ENCODE results near the gene FCMR.

Gene FCMR

GRCh38 chr1:206957639-206958038 lies 35.9 kb upstream of the FCMR start:
- Histone ChIP-seq H3K9me3 (ENCODE audit: control extremely low read depth in 1 of 5, control insufficient read depth in 4 of 5, insufficient read depth in 2 of 5, low read depth in 1 of 5, low read length in 4 of 5) (no peaks in the 10 kb centered on the region), H3K27ac (ENCODE audit: insufficient read depth in 1 of 2, low read depth in 1 of 2, low read length in 2 of 2, poor library complexity in 1 of 2, severe bottlenecking in 2 of 2) (no peak overlapping the region), H3K4me1 (ENCODE audit: control extremely low read depth in 1 of 4, control insufficient read depth in 4 of 4, insufficient read depth in 4 of 4, low read length in 3 of 4) (peaks cover 0 to 35% (median 14%) of the 10 kb centered on the region in 4 experiments), H3K4me3 (ENCODE audit: control insufficient read depth in 1 of 7, extremely low read depth in 1 of 7, insufficient read depth in 4 of 7, low read depth in 2 of 7, low read length in 6 of 7) (no peak overlapping the region), H3K27me3 (replicated peaks in 2 of 5; ENCODE audit: control insufficient read depth in 4 of 5, insufficient read depth in 5 of 5, low read length in 4 of 5) (no peaks in the 10 kb centered on the region), H3K36me3 (ENCODE audit: control insufficient read depth in 4 of 4, insufficient read depth in 4 of 4, low read length in 3 of 4) (no peaks in the 10 kb centered on the region)
- DNase-seq, result no peak
- POLR2A ChIA-PET, result no interaction called here
- CTCF ChIA-PET, result interaction anchor here (1.0 to 1.4 kb wide), 4 partner anchors 8 to 53 kb away, joined by 3 to 7 read pairs (median 4); partner anchors contain the start of gene PIGR
- 96% methylated on average over 5 of the region's 5 CpGs for WGBS (ENCODE audit: insufficient coverage)

- H3K9me3 ChIP-seq (ENCODE audit: control extremely low read depth in 1 of 5, control insufficient read depth in 4 of 5, insufficient read depth in 2 of 5, low read depth in 1 of 5, low read length in 4 of 5), result no peaks in the 10 kb centered on the region
- CTCF ChIA-PET, result interaction anchor here (0.8 to 2.4 kb wide), 3 partner anchors 14 to 26 kb away, joined by 3 to 10 read pairs (median 7); partner anchors contain the start of gene FCAMR
- POLR2A ChIA-PET, result no interaction called here
- H3K4me1 ChIP-seq (ENCODE audit: control extremely low read depth in 1 of 4, control insufficient read depth in 4 of 4, insufficient read depth in 4 of 4, low read length in 3 of 4), result peaks cover 0 to 31% (median 9%) of the 10 kb centered on the region in 4 experiments
- H3K4me3 ChIP-seq (ENCODE audit: control insufficient read depth in 1 of 7, extremely low read depth in 1 of 7, insufficient read depth in 4 of 7, low read depth in 2 of 7, low read length in 6 of 7), result no peak overlapping the region
- H3K36me3 ChIP-seq (ENCODE audit: control insufficient read depth in 4 of 4, insufficient read depth in 4 of 4, low read length in 3 of 4), result no peaks in the 10 kb centered on the region
- no peak overlapping the region for H3K27ac ChIP-seq (ENCODE audit: insufficient read depth in 1 of 2, low read depth in 1 of 2, low read length in 2 of 2, poor library complexity in 1 of 2, severe bottlenecking in 2 of 2)
- WGBS (ENCODE audit: insufficient coverage), result 80% methylated on average over 9 of the region's 11 CpGs
- no peak for DNase-seq
- H3K27me3 ChIP-seq (replicated peaks in 2 of 5; ENCODE audit: control insufficient read depth in 4 of 5, insufficient read depth in 5 of 5, low read length in 4 of 5), result no peaks in the 10 kb centered on the region
Measured at GRCh38 chr1:206955476-206956451, 34.0 kb upstream of the FCMR start.

- Histone ChIP-seq H3K4me3 (ENCODE audit: control insufficient read depth in 1 of 7, extremely low read depth in 1 of 7, insufficient read depth in 4 of 7, low read depth in 2 of 7, low read length in 6 of 7) (no peak overlapping the region), H3K27ac (ENCODE audit: insufficient read depth in 1 of 2, low read depth in 1 of 2, low read length in 2 of 2, poor library complexity in 1 of 2, severe bottlenecking in 2 of 2) (no peak overlapping the region), H3K27me3 (replicated peaks in 2 of 5; ENCODE audit: control insufficient read depth in 4 of 5, insufficient read depth in 5 of 5, low read length in 4 of 5) (no peaks in the 10 kb centered on the region), H3K9me3 (ENCODE audit: control extremely low read depth in 1 of 5, control insufficient read depth in 4 of 5, insufficient read depth in 2 of 5, low read depth in 1 of 5, low read length in 4 of 5) (no peaks in the 10 kb centered on the region), H3K36me3 (ENCODE audit: control insufficient read depth in 4 of 4, insufficient read depth in 4 of 4, low read length in 3 of 4) (no peaks in the 10 kb centered on the region), H3K4me1 (ENCODE audit: control extremely low read depth in 1 of 4, control insufficient read depth in 4 of 4, insufficient read depth in 4 of 4, low read length in 3 of 4) (peaks cover 0 to 32% (median 9%) of the 10 kb centered on the region in 4 experiments)
- no peak for DNase-seq
- ChIA-PET POLR2A (no interaction called here), CTCF (interaction anchor here (0.7 to 2.4 kb wide), 7 partner anchors 13 to 43 kb away, joined by 3 to 10 read pairs (median 4); partner anchors contain the start of gene FCAMR)
- WGBS (ENCODE audit: insufficient coverage), result 83% methylated on average over 7 of the region's 10 CpGs
Measured at GRCh38 chr1:206954459-206955342, 33.0 kb upstream of the FCMR start.

GRCh38 chr1:206953626-206954025 lies 31.9 kb upstream of the FCMR start:
- H3K27me3 ChIP-seq (replicated peaks in 2 of 5; ENCODE audit: control insufficient read depth in 4 of 5, insufficient read depth in 5 of 5, low read length in 4 of 5), result no peaks in the 10 kb centered on the region
- H3K4me1 ChIP-seq (ENCODE audit: control extremely low read depth in 1 of 4, control insufficient read depth in 4 of 4, insufficient read depth in 4 of 4, low read length in 3 of 4), result peaks cover 0 to 43% (median 17%) of the 10 kb centered on the region in 4 experiments
- WGBS (ENCODE audit: insufficient coverage), result 95% methylated on average over 2 of the region's 2 CpGs
- POLR2A ChIA-PET, result no interaction called here
- CTCF ChIA-PET, result interaction anchor here (1.1 to 2.4 kb wide), 4 partner anchors 12 to 31 kb away, joined by 3 to 7 read pairs (median 4); partner anchors contain the start of gene FCAMR
- DNase-seq, result no peak
- no peak overlapping the region for H3K4me3 ChIP-seq (ENCODE audit: control insufficient read depth in 1 of 7, extremely low read depth in 1 of 7, insufficient read depth in 4 of 7, low read depth in 2 of 7, low read length in 6 of 7)
- no peaks in the 10 kb centered on the region for H3K9me3 ChIP-seq (ENCODE audit: control extremely low read depth in 1 of 5, control insufficient read depth in 4 of 5, insufficient read depth in 2 of 5, low read depth in 1 of 5, low read length in 4 of 5)
- H3K27ac ChIP-seq (ENCODE audit: insufficient read depth in 1 of 2, low read depth in 1 of 2, low read length in 2 of 2, poor library complexity in 1 of 2, severe bottlenecking in 2 of 2), result no peak overlapping the region
- H3K36me3 ChIP-seq (ENCODE audit: control insufficient read depth in 4 of 4, insufficient read depth in 4 of 4, low read length in 3 of 4), result no peaks in the 10 kb centered on the region

GRCh38 chr1:206953126-206953525 lies 31.4 kb upstream of the FCMR start:
- WGBS (ENCODE audit: insufficient coverage), result 100% methylated on average over 3 of the region's 3 CpGs
- POLR2A ChIA-PET, result no interaction called here
- Histone ChIP-seq H3K27me3 (replicated peaks in 2 of 5; ENCODE audit: control insufficient read depth in 4 of 5, insufficient read depth in 5 of 5, low read length in 4 of 5) (no peaks in the 10 kb centered on the region), H3K4me1 (ENCODE audit: control extremely low read depth in 1 of 4, control insufficient read depth in 4 of 4, insufficient read depth in 4 of 4, low read length in 3 of 4) (peaks cover 0 to 48% (median 17%) of the 10 kb centered on the region in 4 experiments), H3K27ac (ENCODE audit: insufficient read depth in 1 of 2, low read depth in 1 of 2, low read length in 2 of 2, poor library complexity in 1 of 2, severe bottlenecking in 2 of 2) (no peak overlapping the region), H3K4me3 (ENCODE audit: control insufficient read depth in 1 of 7, extremely low read depth in 1 of 7, insufficient read depth in 4 of 7, low read depth in 2 of 7, low read length in 6 of 7) (no peak overlapping the region), H3K9me3 (ENCODE audit: control extremely low read depth in 1 of 5, control insufficient read depth in 4 of 5, insufficient read depth in 2 of 5, low read depth in 1 of 5, low read length in 4 of 5) (no peaks in the 10 kb centered on the region), H3K36me3 (ENCODE audit: control insufficient read depth in 4 of 4, insufficient read depth in 4 of 4, low read length in 3 of 4) (no peaks in the 10 kb centered on the region)
- DNase-seq, result no peak
- CTCF ChIA-PET, result interaction anchor here (1.4 kb wide), 1 partner anchor 30 kb away, joined by 3 read pairs; no protein-coding TSS in a partner anchor

GRCh38 chr1:206952171-206952570 lies 30.4 kb upstream of the FCMR start:
- ChIA-PET POLR2A (no interaction called here), CTCF (interaction anchor here (1.1 to 3.0 kb wide), 8 partner anchors 10 to 186 kb away, joined by 3 to 22 read pairs (median 3); partner anchors contain the start of gene FCAMR)
- H3K27ac ChIP-seq (ENCODE audit: insufficient read depth in 1 of 2, low read depth in 1 of 2, low read length in 2 of 2, poor library complexity in 1 of 2, severe bottlenecking in 2 of 2), result no peak overlapping the region
- DNase-seq, result peak; percentile 29 to 91 (median 85)
- H3K36me3 ChIP-seq (ENCODE audit: control insufficient read depth in 4 of 4, insufficient read depth in 4 of 4, low read length in 3 of 4), result no peaks in the 10 kb centered on the region
- H3K27me3 ChIP-seq (replicated peaks in 2 of 5; ENCODE audit: control insufficient read depth in 4 of 5, insufficient read depth in 5 of 5, low read length in 4 of 5), result no peaks in the 10 kb centered on the region
- H3K4me1 ChIP-seq (ENCODE audit: control extremely low read depth in 1 of 4, control insufficient read depth in 4 of 4, insufficient read depth in 4 of 4, low read length in 3 of 4), result peaks cover 0 to 53% (median 17%) of the 10 kb centered on the region in 4 experiments
- H3K9me3 ChIP-seq (ENCODE audit: control extremely low read depth in 1 of 5, control insufficient read depth in 4 of 5, insufficient read depth in 2 of 5, low read depth in 1 of 5, low read length in 4 of 5), result no peaks in the 10 kb centered on the region
- WGBS (ENCODE audit: insufficient coverage), result 8% methylated on average over 2 of the region's 4 CpGs
- H3K4me3 ChIP-seq (ENCODE audit: control insufficient read depth in 1 of 7, extremely low read depth in 1 of 7, insufficient read depth in 4 of 7, low read depth in 2 of 7, low read length in 6 of 7), result no peak overlapping the region

Measured in common myeloid progenitor, CD34-positive (primary cell).